Measurements from ENCODE around the gene FAM184A.

- TF ChIP-seq EZH2 (IDR thresholded peaks at IDR 0.05; ENCODE audit: insufficient read depth, poor library complexity, severe bottlenecking) (no peak), EZH2phosphoT487 (IDR thresholded peaks at IDR 0.05; ENCODE audit: insufficient read depth, low read depth) (no peak)
Measured at GRCh38 chr6:119006974-119007373, 71.5 kb downstream of the FAM184A start.

All from GM23248 (cell line).